HG02571 (cell line): ENCODE measurements around the gene DNAI1.

Experiments used
- ATAC-seq: cut with Tn5 transposase; IDR thresholded peaks from one replicate; pipeline ENCODE4 v1.9.1; 2021; ENCODE audit warnings: mild to moderate bottlenecking, moderate library complexity; ENCODE audit not compliant: unreplicated experiment

Gene DNAI1

GRCh38 chr9:34555936-34556525 lies 97.4 kb downstream of the DNAI1 start:
- ATAC-seq = no peak

- ATAC-seq = no peak
Observed at GRCh38 chr9:34556949-34557348, 98.3 kb downstream of the DNAI1 start.

GRCh38 chr9:34557426-34558321 lies 99.1 kb downstream of the DNAI1 start:
- no peak for ATAC-seq

GRCh38 chr9:34558364-34558763 lies 99.8 kb downstream of the DNAI1 start:
- no peak for ATAC-seq

GRCh38 chr9:34558919-34559623 lies 100.5 kb downstream of the DNAI1 start:
- no peak for ATAC-seq

- no peak for ATAC-seq
Observed at GRCh38 chr9:34559624-34560455, 101.2 kb downstream of the DNAI1 start.

GRCh38 chr9:34560599-34561214 lies 102.1 kb downstream of the DNAI1 start:
- no peak for ATAC-seq

GRCh38 chr9:34562135-34562745 lies 103.6 kb downstream of the DNAI1 start:
- ATAC-seq = no peak

GRCh38 chr9:34563262-34563661 lies 104.7 kb downstream of the DNAI1 start:
- ATAC-seq = no peak

- no peak for ATAC-seq
Observed at GRCh38 chr9:34564617-34565016, 106.0 kb downstream of the DNAI1 start.

- ATAC-seq = no peak
Observed at GRCh38 chr9:34565856-34566255, 107.3 kb downstream of the DNAI1 start.

- ATAC-seq = no peak
Observed at GRCh38 chr9:34566322-34566721, 107.7 kb downstream of the DNAI1 start.

- ATAC-seq = no peak
Observed at GRCh38 chr9:34566972-34567371, 108.4 kb downstream of the DNAI1 start.

- no peak for ATAC-seq
Observed at GRCh38 chr9:34568133-34568532, 109.5 kb downstream of the DNAI1 start.

- no peak for ATAC-seq
Observed at GRCh38 chr9:34568774-34569173, 110.2 kb downstream of the DNAI1 start.

- ATAC-seq = no peak
Observed at GRCh38 chr9:34570376-34570775, 111.8 kb downstream of the DNAI1 start.
